Measurements from ENCODE around the gene TEC. TPM values are rescaled to one million over a fixed set of nuclear protein-coding genes. Genes with fewer than 3 reads are reported as not detected.
"Not testable (repeated sequence)": the region's sequence is repeated elsewhere in the genome, so short reads cannot be mapped to it uniquely, and the experiment has no call there.

The TEC gene
- total RNA-seq, 1 experiment from 2014 or later = not detected

- no peak for DNase-seq (ENCODE audit: low spot score)
- in situ Hi-C loops (cut with HindIII; ENCODE audit: low sequenced_read_pairs) = no loop called here
Measured at GRCh38 chr4:48212165-48212564, 57.5 kb downstream of the TEC start.

GRCh38 chr4:48210966-48211328 lies 58.7 kb downstream of the TEC start:
- in situ Hi-C loops (cut with HindIII; ENCODE audit: low sequenced_read_pairs) = no loop called here
- DNase-seq (ENCODE audit: low spot score) = no peak

GRCh38 chr4:48205626-48206025 lies 64.0 kb downstream of the TEC start:
- DNase-seq (ENCODE audit: low spot score) = no peak
- in situ Hi-C loops (cut with HindIII; ENCODE audit: low sequenced_read_pairs) = no loop called here

GRCh38 chr4:48205107-48205506 lies 64.5 kb downstream of the TEC start:
- in situ Hi-C loops (cut with HindIII; ENCODE audit: low sequenced_read_pairs) = no loop called here
- no peak for DNase-seq (ENCODE audit: low spot score)

GRCh38 chr4:48203819-48204218 lies 65.8 kb downstream of the TEC start:
- DNase-seq (ENCODE audit: low spot score) = no peak
- in situ Hi-C loops (cut with HindIII; ENCODE audit: low sequenced_read_pairs) = no loop called here

- DNase-seq (ENCODE audit: low spot score) = no peak
- in situ Hi-C loops (cut with HindIII; ENCODE audit: low sequenced_read_pairs) = no loop called here
Measured at GRCh38 chr4:48197643-48198237, 71.9 kb downstream of the TEC start.

- no peak for DNase-seq (ENCODE audit: low spot score)
- in situ Hi-C loops (cut with HindIII; ENCODE audit: low sequenced_read_pairs) = no loop called here
Measured at GRCh38 chr4:48196758-48197504, 72.7 kb downstream of the TEC start.

GRCh38 chr4:48195853-48196252 lies 73.8 kb downstream of the TEC start:
- in situ Hi-C loops (cut with HindIII; ENCODE audit: low sequenced_read_pairs) = no loop called here
- no peak for DNase-seq (ENCODE audit: low spot score)

GRCh38 chr4:48195374-48195773 lies 74.3 kb downstream of the TEC start:
- no peak for DNase-seq (ENCODE audit: low spot score)
- in situ Hi-C loops (cut with HindIII; ENCODE audit: low sequenced_read_pairs) = no loop called here

- in situ Hi-C loops (cut with HindIII; ENCODE audit: low sequenced_read_pairs) = no loop called here
- DNase-seq (ENCODE audit: low spot score) = no peak
Measured at GRCh38 chr4:48194971-48195370, 74.7 kb downstream of the TEC start.

- no peak for DNase-seq (ENCODE audit: low spot score)
- in situ Hi-C loops (cut with HindIII; ENCODE audit: low sequenced_read_pairs) = no loop called here
Measured at GRCh38 chr4:48193921-48194468, 75.6 kb downstream of the TEC start.

GRCh38 chr4:48193096-48193836 lies 76.4 kb downstream of the TEC start:
- DNase-seq (ENCODE audit: low spot score) = no peak
- in situ Hi-C loops (cut with HindIII; ENCODE audit: low sequenced_read_pairs) = no loop called here

- DNase-seq (ENCODE audit: low spot score) = no peak
- in situ Hi-C loops (cut with HindIII; ENCODE audit: low sequenced_read_pairs) = no loop called here
Measured at GRCh38 chr4:48191758-48192157, 77.9 kb downstream of the TEC start.

GRCh38 chr4:48190839-48191238 lies 78.8 kb downstream of the TEC start:
- in situ Hi-C loops (cut with HindIII; ENCODE audit: low sequenced_read_pairs) = no loop called here
- no peak for DNase-seq (ENCODE audit: low spot score)

- in situ Hi-C loops (cut with HindIII; ENCODE audit: low sequenced_read_pairs) = no loop called here
Measured at GRCh38 chr4:48189731-48190130, 79.9 kb downstream of the TEC start.

GRCh38 chr4:48188390-48188789 lies 81.2 kb downstream of the TEC start:
- in situ Hi-C loops (cut with HindIII; ENCODE audit: low sequenced_read_pairs) = no loop called here

More at GRCh38 chr4:48189731-48190130, 79.9 kb downstream of the TEC start:
- DNase-seq (ENCODE audit: low spot score) = no peak

GRCh38 chr4:48187813-48188212 lies 81.8 kb downstream of the TEC start:
- DNase-seq (ENCODE audit: low spot score) = no peak
- in situ Hi-C loops (cut with HindIII; ENCODE audit: low sequenced_read_pairs) = no loop called here

More at GRCh38 chr4:48188390-48188789, 81.2 kb downstream of the TEC start:
- no peak for DNase-seq (ENCODE audit: low spot score)

GRCh38 chr4:48187066-48187465 lies 82.6 kb downstream of the TEC start:
- DNase-seq (ENCODE audit: low spot score); in situ Hi-C loops (cut with HindIII; ENCODE audit: low sequenced_read_pairs): not testable (repeated sequence)

- in situ Hi-C loops (cut with HindIII; ENCODE audit: low sequenced_read_pairs); DNase-seq (ENCODE audit: low spot score): not testable (repeated sequence)
Measured at GRCh38 chr4:48186394-48186793, 83.2 kb downstream of the TEC start.

- DNase-seq (ENCODE audit: low spot score) = no peak
- in situ Hi-C loops (cut with HindIII; ENCODE audit: low sequenced_read_pairs) = no loop called here
Measured at GRCh38 chr4:48184882-48185281, 84.8 kb downstream of the TEC start.
